ENCODE data around the gene ZFYVE28. TPM values are rescaled to one million over a fixed set of nuclear protein-coding genes. Genes with fewer than 3 reads are reported as not detected.

Gene ZFYVE28
- total and polyA plus RNA-seq, 8 donors, result 2.2 to 12.4 (median 3.9) TPM

DNA sequence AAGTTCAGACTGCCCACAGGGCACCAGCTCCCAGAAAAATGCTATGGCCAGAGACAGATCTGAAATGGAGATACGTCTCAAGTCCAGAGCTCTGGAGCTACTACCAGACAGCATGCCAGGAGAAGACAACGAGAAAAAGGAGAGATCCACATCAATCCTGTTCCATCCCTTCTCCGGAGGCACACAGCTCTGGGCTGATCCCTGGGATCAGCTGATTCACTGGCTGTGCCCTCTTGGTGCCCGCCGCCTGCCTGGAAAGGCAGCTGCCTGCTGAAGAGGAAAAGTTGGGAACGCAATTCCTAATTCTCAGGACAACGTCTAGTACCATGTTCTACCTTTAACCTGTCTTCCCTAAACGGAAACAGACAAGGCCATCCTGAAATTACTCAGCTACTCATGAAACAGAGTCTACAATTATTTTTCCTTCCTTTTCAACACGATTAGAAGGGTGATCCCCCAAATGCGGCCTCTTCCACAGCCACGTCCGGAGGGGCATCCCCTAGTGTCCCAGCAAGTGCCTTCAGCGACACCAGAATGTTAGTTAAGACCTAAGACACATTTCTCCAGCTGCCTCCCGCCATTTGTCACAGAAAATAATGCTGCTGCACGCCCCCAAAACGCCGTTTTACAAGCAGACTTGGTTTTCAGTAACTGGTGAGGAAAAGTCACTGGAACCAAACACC lies 2.4 kb downstream of the ZFYVE28 start:
- Histone ChIP-seq H3K27me3 (peaks cover 15 to 54% of the 10 kb centered on the region in 2 donors), H3K36me3 (no peaks in the 10 kb centered on the region), H3K4me3 (peak overlapping the region; percentile 40 to 59), H3K27ac (peak overlapping the region in 1 of 2 donors; percentile 73), H3K4me1 (peaks cover 24 to 61% of the 10 kb centered on the region in 2 donors), H3K9me3 (no peaks in the 10 kb centered on the region)
- ATAC-seq (no peak), DNase-seq (peak in 1 of 4 donors; percentile 49)
- intact Hi-C loops (cut with DNase I), result no loop called here
- TF ChIP-seq, protein P1, sequence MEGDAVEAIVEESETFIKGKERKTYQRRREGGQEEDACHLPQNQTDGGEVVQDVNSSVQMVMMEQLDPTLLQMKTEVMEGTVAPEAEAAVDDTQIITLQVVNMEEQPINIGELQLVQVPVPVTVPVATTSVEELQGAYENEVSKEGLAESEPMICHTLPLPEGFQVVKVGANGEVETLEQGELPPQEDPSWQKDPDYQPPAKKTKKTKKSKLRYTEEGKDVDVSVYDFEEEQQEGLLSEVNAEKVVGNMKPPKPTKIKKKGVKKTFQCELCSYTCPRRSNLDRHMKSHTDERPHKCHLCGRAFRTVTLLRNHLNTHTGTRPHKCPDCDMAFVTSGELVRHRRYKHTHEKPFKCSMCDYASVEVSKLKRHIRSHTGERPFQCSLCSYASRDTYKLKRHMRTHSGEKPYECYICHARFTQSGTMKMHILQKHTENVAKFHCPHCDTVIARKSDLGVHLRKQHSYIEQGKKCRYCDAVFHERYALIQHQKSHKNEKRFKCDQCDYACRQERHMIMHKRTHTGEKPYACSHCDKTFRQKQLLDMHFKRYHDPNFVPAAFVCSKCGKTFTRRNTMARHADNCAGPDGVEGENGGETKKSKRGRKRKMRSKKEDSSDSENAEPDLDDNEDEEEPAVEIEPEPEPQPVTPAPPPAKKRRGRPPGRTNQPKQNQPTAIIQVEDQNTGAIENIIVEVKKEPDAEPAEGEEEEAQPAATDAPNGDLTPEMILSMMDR (IDR thresholded peaks at IDR 0.05), result no peak

- ATAC-seq, result no peak
- intact Hi-C loops (cut with DNase I), result no loop called here
Measured at GRCh38 chr4:2415213-2415612, 3.2 kb downstream of the ZFYVE28 start.

DNA sequence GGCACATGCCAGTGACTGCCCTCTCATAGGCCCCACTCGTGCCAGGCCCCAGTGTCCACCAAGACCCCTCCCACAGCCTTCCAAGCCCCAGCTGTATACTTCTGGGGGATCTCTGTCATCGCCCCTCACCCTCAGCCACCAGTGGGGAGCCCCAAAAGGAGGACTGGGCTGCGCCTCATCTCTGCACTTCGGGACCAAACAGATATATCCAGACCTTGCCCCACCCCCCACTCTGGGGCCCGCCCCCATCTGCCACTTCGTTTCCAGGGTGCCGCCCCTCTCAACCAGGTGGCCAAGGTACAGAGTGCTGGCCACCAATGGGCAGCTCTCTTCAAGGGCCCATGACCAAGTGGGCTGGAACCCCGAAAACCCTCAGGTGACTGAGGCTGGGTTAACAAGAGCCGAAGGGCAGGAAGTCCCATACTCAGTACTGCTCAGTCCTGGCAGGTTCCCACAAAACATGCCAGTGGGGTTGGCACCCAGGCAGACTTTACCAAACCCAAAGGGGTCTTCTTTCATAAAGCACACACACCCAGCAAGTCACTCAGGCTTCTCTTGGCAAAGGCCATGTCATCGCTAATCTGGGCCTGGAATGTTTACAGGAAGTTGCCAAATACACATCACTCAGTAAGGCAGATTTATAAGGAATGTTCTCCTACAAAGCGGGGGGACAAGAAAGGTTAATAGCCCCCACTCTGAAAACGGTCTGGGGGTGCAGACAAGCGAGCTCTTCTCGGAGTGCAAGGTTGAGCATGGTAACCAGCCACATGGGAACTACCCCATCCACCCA lies 4.4 kb downstream of the ZFYVE28 start:
- Histone ChIP-seq H3K27ac (peak overlapping the region; percentile 67 to 83), H3K9me3 (no peaks in the 10 kb centered on the region), H3K27me3 (peaks cover 8 to 34% of the 10 kb centered on the region in 2 donors), H3K4me1 (peaks cover 18 to 54% of the 10 kb centered on the region in 2 donors), H3K36me3 (no peaks in the 10 kb centered on the region), H3K4me3 (no peak overlapping the region)
- TF ChIP-seq, protein P1 (IDR thresholded peaks at IDR 0.05), result no peak
- DNase-seq (peak in 1 of 4 donors; percentile 64), ATAC-seq (no peak)
- intact Hi-C loops (cut with DNase I), result no loop called here

More at GRCh38 chr4:2415213-2415612, 3.2 kb downstream of the ZFYVE28 start:
- peaks cover 24 to 61% of the 10 kb centered on the region in 2 donors for H3K4me1 ChIP-seq
- DNase-seq, result peak in 1 of 4 donors; percentile 3
- H3K27me3 ChIP-seq, result peaks cover 15 to 46% of the 10 kb centered on the region in 2 donors
- no peak overlapping the region for H3K4me3 ChIP-seq
- H3K27ac ChIP-seq, result no peak overlapping the region
- H3K9me3 ChIP-seq, result no peaks in the 10 kb centered on the region
- H3K36me3 ChIP-seq, result no peaks in the 10 kb centered on the region
- TF ChIP-seq, protein P1 (IDR thresholded peaks at IDR 0.05), result no peak

DNA sequence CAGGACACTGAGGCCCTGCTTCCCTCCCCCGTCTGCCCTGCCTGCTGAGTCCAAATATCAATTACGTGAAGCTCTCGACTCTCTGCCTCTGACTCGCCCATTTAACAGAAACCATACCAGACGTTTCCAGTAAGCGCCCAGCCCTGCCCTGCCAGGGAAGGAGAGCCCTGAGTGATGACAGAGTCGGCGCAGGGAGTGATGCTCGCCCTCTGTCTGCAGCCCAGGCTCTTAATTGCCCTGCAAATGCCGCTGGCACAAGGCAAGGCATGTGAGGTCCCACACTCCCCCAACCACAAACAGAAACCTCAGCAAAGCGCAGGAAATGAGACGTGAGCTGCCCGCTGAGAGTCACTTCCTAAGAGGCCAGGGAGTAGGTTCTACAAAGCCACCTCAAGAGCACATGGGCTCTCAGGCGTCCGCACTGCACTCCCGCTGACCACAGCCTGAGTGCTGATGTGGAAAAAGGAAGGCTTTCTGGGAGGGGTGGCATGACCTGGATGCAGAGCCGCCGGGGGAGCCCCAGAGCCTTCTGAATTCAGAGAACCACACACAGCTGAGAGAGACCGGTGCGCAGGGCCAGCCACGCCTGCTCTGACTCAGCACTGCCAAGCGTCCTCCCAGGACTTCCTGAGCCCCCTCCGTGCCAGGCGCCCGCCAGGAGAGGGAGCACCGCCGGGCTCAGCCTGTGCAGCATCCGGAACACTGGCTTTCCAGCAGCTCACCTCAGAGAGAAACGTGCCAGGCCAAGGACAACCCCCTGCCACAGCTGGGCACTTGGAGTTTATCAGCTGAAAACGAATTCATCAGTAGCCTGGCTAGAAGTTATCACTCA lies 5.3 kb downstream of the ZFYVE28 start:
- H3K27me3 ChIP-seq, result peaks cover 8 to 28% of the 10 kb centered on the region in 2 donors
- ATAC-seq, result peak; percentile 93
- TF ChIP-seq, protein P1 (IDR thresholded peaks at IDR 0.05), result peak; percentile 15 to 19
- DNase-seq, result peak in 3 of 4 donors; percentile 68 to 94 (median 87)
- peaks cover 17 to 51% of the 10 kb centered on the region in 2 donors for H3K4me1 ChIP-seq
- H3K4me3 ChIP-seq, result peak overlapping the region; percentile 6 to 30
- intact Hi-C loops (cut with DNase I), result no loop called here
- no peaks in the 10 kb centered on the region for H3K36me3 ChIP-seq
- peak overlapping the region; percentile 67 to 83 for H3K27ac ChIP-seq
- no peaks in the 10 kb centered on the region for H3K9me3 ChIP-seq
